A549 (cell line): ENCODE data around the gene OR52N1. TPM values are rescaled to one million over a fixed set of nuclear protein-coding genes. Genes with fewer than 3 reads are reported as not detected.

ENCODE experiments used
- ATAC-seq, 2 experiments: fragments of 200-7000 bp in 1 of 2; fragments of >200 bp in 1 of 2; cut with Nextera tagmentation in 1 of 2; cut with Tn5 transposase in 1 of 2; 3 replicates each; pipeline versions ENCODE4 v1.8.0 to v1.9.1; 2018 to 2020; ENCODE audit warnings: mild to moderate bottlenecking in 1 of 2, moderate library complexity in 1 of 2
- CTCF ChIA-PET: fragments of 300-600 bp; sonication (Branson Sonifier 250); formaldehyde crosslinking; extraction: SDS; loops from one replicate; lab custom pipeline; 2021; ENCODE audit warnings: antibody characterized with exemption, inconsistent platforms; lab: Yijun Ruan, JAX
- POLR2A ChIA-PET: fragments of 350-600 bp; formaldehyde crosslinking; extraction: SDS; loops from one replicate; lab custom pipeline; 2021; ENCODE audit warnings: antibody characterized with exemption, inconsistent platforms; lab: Yijun Ruan, JAX
- DNase-seq, 2 experiments: peaks; one replicate each; pipeline versions ENCODE4 v3.0.0 to v3.0.0-alpha.2; 2011 to 2016; ENCODE audit warnings: low read depth in 1 of 2, low spot score in 1 of 2
- FAIRE-seq: peaks from 2 replicates; lab custom pipeline; 2011; peaks lifted over from hg19 to GRCh38; lab: Jason Lieb, UNC
- H3K27ac ChIP-seq, 2 experiments: fragments of >200 bp; sonication (Bioruptor Twin); formaldehyde crosslinking; 3 replicates each; pipeline ENCODE4 v1.5.1; 2016 to 2017
- H3K4me1 ChIP-seq: fragments of >200 bp; sonication (Bioruptor Twin); formaldehyde crosslinking; 3 replicates; pipeline ENCODE4 v1.6.1; 2016
- H3K4me2 ChIP-seq: fragments of >200 bp; sonication (Bioruptor Twin); formaldehyde crosslinking; 3 replicates; pipeline ENCODE4 v1.6.1; 2016
- H3K4me3 ChIP-seq: fragments of >200 bp; sonication (Bioruptor Twin); formaldehyde crosslinking; 3 replicates; pipeline ENCODE4 v1.5.1; 2016
- H3K9me3 ChIP-seq: fragments of >200 bp; sonication (Bioruptor Twin); formaldehyde crosslinking; 3 replicates; pipeline ENCODE4 v1.6.1; 2016
- CBX8 ChIP-seq: fragments of 200-600 bp; sonication (generic); IDR thresholded peaks from 2 replicates; pipeline ENCODE4 v1.6.1; 2016
- CHD2 ChIP-seq: fragments of 150-350 bp; IDR thresholded peaks from 2 replicates; pipeline ENCODE4 v1.6.1; 2014; ENCODE audit warnings: low read length; ENCODE audit not compliant: partially characterized antibody
- EP300 ChIP-seq, 2 experiments: fragments of >200 bp; sonication (Bioruptor Twin); formaldehyde crosslinking; IDR thresholded peaks; 2 replicates in 1 of 2; 3 replicates in 1 of 2; pipeline ENCODE4 v1.6.1; 2016 to 2017
- GATA3 ChIP-seq: IDR thresholded peaks from 2 replicates; pipeline ENCODE4 v1.6.1; 2012; ENCODE audit warnings: borderline replicate concordance
- HES2 ChIP-seq: fragments of >200 bp; sonication (Bioruptor Twin); formaldehyde crosslinking; IDR thresholded peaks from 2 replicates; pipeline ENCODE4 v1.6.1; 2016
- HEYL ChIP-seq: fragments of 250-450 bp; sonication (Bioruptor Pico); IDR thresholded peaks from 2 replicates; pipeline ENCODE4 v1.8.0; 2021; ENCODE audit warnings: mild to moderate bottlenecking, moderate library complexity
- HOXB13 ChIP-seq: fragments of 250-450 bp; sonication (Bioruptor Pico); IDR thresholded peaks from 2 replicates; pipeline ENCODE4 v1.5.0; 2020; ENCODE audit warnings: low read depth, mild to moderate bottlenecking, moderate library complexity
- JUN ChIP-seq, 2 experiments: fragments of >200 bp; sonication (Bioruptor Twin); formaldehyde crosslinking; IDR thresholded peaks; 2 replicates in 1 of 2; 3 replicates in 1 of 2; pipeline ENCODE4 v1.6.1; 2016 to 2017
- JUNB ChIP-seq: fragments of >200 bp; sonication (Bioruptor Twin); formaldehyde crosslinking; IDR thresholded peaks from 2 replicates; pipeline ENCODE4 v1.6.1; 2016
- KDM1A ChIP-seq: fragments of 200-600 bp; sonication (generic); IDR thresholded peaks from 2 replicates; pipeline ENCODE4 v1.6.1; 2016; ENCODE audit warnings: low read depth, mild to moderate bottlenecking
- KDM5A ChIP-seq: fragments of 200-600 bp; sonication (generic); IDR thresholded peaks from 2 replicates; pipeline ENCODE4 v1.6.1; 2016; ENCODE audit warnings: antibody characterized with exemption, mild to moderate bottlenecking
- NFE2L2 ChIP-seq: fragments of 150-350 bp; conservative IDR thresholded peaks from 2 replicates; pipeline ENCODE4 v1.6.1; 2014; ENCODE audit warnings: low read length
- NPAS2 ChIP-seq: fragments of 250-450 bp; sonication (Bioruptor Pico); IDR thresholded peaks from 2 replicates; pipeline ENCODE4 v1.8.0; 2022; ENCODE audit warnings: mild to moderate bottlenecking, moderate library complexity, borderline replicate concordance
- NR3C1 ChIP-seq: fragments of >200 bp; sonication (Bioruptor Twin); formaldehyde crosslinking; IDR thresholded peaks from 3 replicates; pipeline ENCODE4 v1.6.1; 2017
- PHF8 ChIP-seq: fragments of 200-600 bp; sonication (generic); IDR thresholded peaks from 2 replicates; pipeline ENCODE4 v1.6.1; 2016; ENCODE audit warnings: low read depth, mild to moderate bottlenecking, antibody characterized with exemption, moderate library complexity, borderline replicate concordance
- POLR2AphosphoS2 ChIP-seq: conservative IDR thresholded peaks from 2 replicates; pipeline ENCODE4 v1.6.1; 2012; ENCODE audit warnings: low read length, improper control_type of control experiment, inconsistent platforms
- RAD21 ChIP-seq, 2 experiments: fragments of >200 bp in 1 of 2; sonication (Bioruptor Twin) in 1 of 2; formaldehyde crosslinking in 1 of 2; IDR thresholded peaks in 1 of 2; conservative IDR thresholded peaks in 1 of 2; 2 replicates in 1 of 2; 3 replicates in 1 of 2; pipeline ENCODE4 v1.6.1; 2012 to 2018; ENCODE audit warnings: inconsistent platforms in 1 of 2
- RCOR1 ChIP-seq: fragments of 150-350 bp; IDR thresholded peaks from 2 replicates; pipeline ENCODE4 v1.6.1; 2014; ENCODE audit warnings: antibody characterized with exemption, low read length, low read depth
- RNF2 ChIP-seq: fragments of 200-600 bp; sonication (generic); IDR thresholded peaks from 2 replicates; pipeline ENCODE4 v1.6.1; 2016; ENCODE audit warnings: low read depth, mild to moderate bottlenecking, antibody characterized with exemption, moderate library complexity, borderline replicate concordance
- SREBF2 ChIP-seq: fragments of 450-650 bp; IDR thresholded peaks from 2 replicates; pipeline ENCODE4 v1.6.1; 2014; ENCODE audit warnings: mild to moderate bottlenecking, moderate library complexity
- TP53 ChIP-seq: fragments of 250-450 bp; sonication (Bioruptor Pico); IDR thresholded peaks from 2 replicates; pipeline ENCODE4 v1.5.0; 2021; ENCODE audit warnings: mild to moderate bottlenecking, moderate library complexity
- ZC3H11A ChIP-seq: fragments of 450-650 bp; IDR thresholded peaks from 2 replicates; pipeline ENCODE4 v1.6.1; 2014; ENCODE audit warnings: antibody characterized with exemption, mild to moderate bottlenecking
- WGBS: methylation state at CpG from one replicate; pipeline ENCODE4 v1.1.6; 2017; ENCODE audit errors: missing lambda C conversion rate; 5-methylcytosine and 5-hydroxymethylcytosine counted together
- polyA plus RNA-seq, 4 experiments: library from polyadenylated mRNA; depleted of rRNA in 3 of 4; stranded (reverse); fragments of >200 nt; fragmentation: RNase III in 1 of 4; extraction: RNeasy Plus Mini Kit Qiagen cat#74134 plus additional on column Dnase treatment in 1 of 4; gene quantifications; 2 replicates in 3 of 4; 3 replicates in 1 of 4; pipeline ENCODE4 v1.2.3, GENCODE V29; 2011 to 2017
- TF ChIP-seq, protein P1 (sequence below): fragments of 250-450 bp; sonication (Bioruptor Pico); IDR thresholded peaks from 2 replicates; pipeline ENCODE4 v1.5.0; 2021; ENCODE audit warnings: mild to moderate bottlenecking, moderate library complexity, borderline replicate concordance
- TF ChIP-seq, protein P2 (sequence below): fragments of 250-450 bp; sonication (Bioruptor Pico); IDR thresholded peaks from 2 replicates; pipeline ENCODE4 v1.5.0; 2020; ENCODE audit warnings: low read depth, mild to moderate bottlenecking, moderate library complexity
- TF ChIP-seq, protein P3 (sequence below): fragments of >200 bp; sonication (Bioruptor Twin); formaldehyde crosslinking; IDR thresholded peaks from 3 replicates; pipeline ENCODE4 v1.5.1; 2016
- TF ChIP-seq, protein P4 (sequence below): fragments of >200 bp; sonication (Bioruptor Twin); formaldehyde crosslinking; IDR thresholded peaks from 3 replicates; pipeline ENCODE4 v1.6.1; 2016
- TF ChIP-seq, protein P5 (sequence below): IDR thresholded peaks from 2 replicates; pipeline ENCODE4 v1.6.1; 2012; ENCODE audit warnings: low read depth, borderline replicate concordance

The OR52N1 gene
- polyA plus RNA-seq, 2 of the 4 experiments (the other 2 are of a cell fraction) = not detected

- no peak overlapping the region for H3K4me3 ChIP-seq
- 31% methylated on average over 4 of the region's 5 CpGs for WGBS
- no peak for FAIRE-seq
- no peaks in the 10 kb centered on the region for H3K4me1 ChIP-seq
- ATAC-seq = no peak
- H3K27ac ChIP-seq = no peak overlapping the region
- ChIA-PET POLR2A (no interaction called here), CTCF (interaction anchor here (0.5 kb wide), 1 partner anchor 602 kb away, joined by 4 read pairs; no protein-coding TSS in a partner anchor)
- TF ChIP-seq, protein P1, sequence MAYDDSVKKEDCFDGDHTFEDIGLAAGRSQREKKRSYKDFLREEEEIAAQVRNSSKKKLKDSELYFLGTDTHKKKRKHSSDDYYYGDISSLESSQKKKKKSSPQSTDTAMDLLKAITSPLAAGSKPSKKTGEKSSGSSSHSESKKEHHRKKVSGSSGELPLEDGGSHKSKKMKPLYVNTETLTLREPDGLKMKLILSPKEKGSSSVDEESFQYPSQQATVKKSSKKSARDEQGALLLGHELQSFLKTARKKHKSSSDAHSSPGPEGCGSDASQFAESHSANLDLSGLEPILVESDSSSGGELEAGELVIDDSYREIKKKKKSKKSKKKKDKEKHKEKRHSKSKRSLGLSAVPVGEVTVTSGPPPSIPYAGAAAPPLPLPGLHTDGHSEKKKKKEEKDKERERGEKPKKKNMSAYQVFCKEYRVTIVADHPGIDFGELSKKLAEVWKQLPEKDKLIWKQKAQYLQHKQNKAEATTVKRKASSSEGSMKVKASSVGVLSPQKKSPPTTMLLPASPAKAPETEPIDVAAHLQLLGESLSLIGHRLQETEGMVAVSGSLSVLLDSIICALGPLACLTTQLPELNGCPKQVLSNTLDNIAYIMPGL (CRISPR knock-in tag) = no peak
- TF ChIP-seq, protein P2, sequence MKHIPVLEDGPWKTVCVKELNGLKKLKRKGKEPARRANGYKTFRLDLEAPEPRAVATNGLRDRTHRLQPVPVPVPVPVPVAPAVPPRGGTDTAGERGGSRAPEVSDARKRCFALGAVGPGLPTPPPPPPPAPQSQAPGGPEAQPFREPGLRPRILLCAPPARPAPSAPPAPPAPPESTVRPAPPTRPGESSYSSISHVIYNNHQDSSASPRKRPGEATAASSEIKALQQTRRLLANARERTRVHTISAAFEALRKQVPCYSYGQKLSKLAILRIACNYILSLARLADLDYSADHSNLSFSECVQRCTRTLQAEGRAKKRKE (CRISPR knock-in tag) = no peak
- no peak for TF ChIP-seq RAD21 (conservative IDR thresholded peaks at IDR 0.05 in 1 of 2, IDR thresholded peaks at IDR 0.05 in 1 of 2)
- no peak for TF ChIP-seq NPAS2 (CRISPR knock-in tag)
- no peak for TF ChIP-seq TP53 (CRISPR knock-in tag)
- TF ChIP-seq RCOR1 = no peak
- TF ChIP-seq PHF8 = no peak
- TF ChIP-seq POLR2AphosphoS2 = no peak
- TF ChIP-seq JUN (IDR thresholded peaks at IDR 0.05) = no peak
- no peak for TF ChIP-seq EP300 (IDR thresholded peaks at IDR 0.05)
- no peak for TF ChIP-seq NR3C1
- TF ChIP-seq, protein P3, sequence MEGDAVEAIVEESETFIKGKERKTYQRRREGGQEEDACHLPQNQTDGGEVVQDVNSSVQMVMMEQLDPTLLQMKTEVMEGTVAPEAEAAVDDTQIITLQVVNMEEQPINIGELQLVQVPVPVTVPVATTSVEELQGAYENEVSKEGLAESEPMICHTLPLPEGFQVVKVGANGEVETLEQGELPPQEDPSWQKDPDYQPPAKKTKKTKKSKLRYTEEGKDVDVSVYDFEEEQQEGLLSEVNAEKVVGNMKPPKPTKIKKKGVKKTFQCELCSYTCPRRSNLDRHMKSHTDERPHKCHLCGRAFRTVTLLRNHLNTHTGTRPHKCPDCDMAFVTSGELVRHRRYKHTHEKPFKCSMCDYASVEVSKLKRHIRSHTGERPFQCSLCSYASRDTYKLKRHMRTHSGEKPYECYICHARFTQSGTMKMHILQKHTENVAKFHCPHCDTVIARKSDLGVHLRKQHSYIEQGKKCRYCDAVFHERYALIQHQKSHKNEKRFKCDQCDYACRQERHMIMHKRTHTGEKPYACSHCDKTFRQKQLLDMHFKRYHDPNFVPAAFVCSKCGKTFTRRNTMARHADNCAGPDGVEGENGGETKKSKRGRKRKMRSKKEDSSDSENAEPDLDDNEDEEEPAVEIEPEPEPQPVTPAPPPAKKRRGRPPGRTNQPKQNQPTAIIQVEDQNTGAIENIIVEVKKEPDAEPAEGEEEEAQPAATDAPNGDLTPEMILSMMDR = no peak
- TF ChIP-seq JUNB = no peak
- TF ChIP-seq ZC3H11A = no peak
- TF ChIP-seq SREBF2 = no peak
- H3K4me2 ChIP-seq = no peak overlapping the region
- no peaks in the 10 kb centered on the region for H3K9me3 ChIP-seq
- DNase-seq = no peak
These were observed 12.9 kb upstream of the OR52N1 start for GRCh38 chr11:5803982-5804381.

DNA sequence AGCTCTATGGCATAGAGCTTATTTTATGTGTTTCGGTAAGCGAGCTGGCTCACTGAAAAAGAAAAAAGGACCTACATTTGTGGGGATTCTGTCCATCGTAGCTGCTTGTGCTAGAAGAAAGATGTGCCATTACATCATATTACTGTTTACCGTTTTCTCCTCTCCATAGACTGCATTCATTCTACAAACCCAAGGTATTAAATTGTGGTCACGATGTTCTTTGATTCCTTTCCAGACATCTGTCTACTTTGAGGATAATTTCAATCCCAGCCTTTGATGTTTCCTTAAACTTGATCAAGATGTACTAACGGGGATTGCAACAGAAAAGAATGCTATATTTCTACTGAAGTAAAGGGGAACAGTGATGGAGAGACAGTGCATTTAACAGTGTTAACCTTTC is 5.5 kb upstream of the OR52N1 start:
- TF ChIP-seq HOXB13 (CRISPR knock-in tag) = no peak
- TF ChIP-seq EP300 (IDR thresholded peaks at IDR 0.05) = no peak
- TF ChIP-seq CHD2 = no peak
- TF ChIP-seq KDM1A = no peak
- no peak for TF ChIP-seq KDM5A
- no peak for TF ChIP-seq NFE2L2
- no peak for TF ChIP-seq HEYL (CRISPR knock-in tag)
- no peak for TF ChIP-seq RNF2
- TF ChIP-seq, protein P4, sequence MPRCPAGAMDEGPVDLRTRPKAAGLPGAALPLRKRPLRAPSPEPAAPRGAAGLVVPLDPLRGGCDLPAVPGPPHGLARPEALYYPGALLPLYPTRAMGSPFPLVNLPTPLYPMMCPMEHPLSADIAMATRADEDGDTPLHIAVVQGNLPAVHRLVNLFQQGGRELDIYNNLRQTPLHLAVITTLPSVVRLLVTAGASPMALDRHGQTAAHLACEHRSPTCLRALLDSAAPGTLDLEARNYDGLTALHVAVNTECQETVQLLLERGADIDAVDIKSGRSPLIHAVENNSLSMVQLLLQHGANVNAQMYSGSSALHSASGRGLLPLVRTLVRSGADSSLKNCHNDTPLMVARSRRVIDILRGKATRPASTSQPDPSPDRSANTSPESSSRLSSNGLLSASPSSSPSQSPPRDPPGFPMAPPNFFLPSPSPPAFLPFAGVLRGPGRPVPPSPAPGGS = no peak
- no peak for TF ChIP-seq TP53 (CRISPR knock-in tag)
- no peak for TF ChIP-seq CBX8
- no peak for TF ChIP-seq GATA3
- TF ChIP-seq, protein P5, sequence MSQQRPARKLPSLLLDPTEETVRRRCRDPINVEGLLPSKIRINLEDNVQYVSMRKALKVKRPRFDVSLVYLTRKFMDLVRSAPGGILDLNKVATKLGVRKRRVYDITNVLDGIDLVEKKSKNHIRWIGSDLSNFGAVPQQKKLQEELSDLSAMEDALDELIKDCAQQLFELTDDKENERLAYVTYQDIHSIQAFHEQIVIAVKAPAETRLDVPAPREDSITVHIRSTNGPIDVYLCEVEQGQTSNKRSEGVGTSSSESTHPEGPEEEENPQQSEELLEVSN = no peak
- TF ChIP-seq HES2 = no peak
- TF ChIP-seq, protein P1 (CRISPR knock-in tag) = no peak
- Histone ChIP-seq H3K27ac (no peak overlapping the region), H3K4me3 (no peak overlapping the region), H3K4me2 (no peak overlapping the region), H3K9me3 (no peaks in the 10 kb centered on the region), H3K4me1 (no peaks in the 10 kb centered on the region)
- FAIRE-seq (no peak), ATAC-seq (no peak), DNase-seq (no peak)
- ChIA-PET CTCF (interaction anchor here (0.6 to 1.0 kb wide), 2 partner anchors 11 to 150 kb away, joined by 3 to 8 read pairs; no protein-coding TSS in a partner anchor), POLR2A (no interaction called here)
- WGBS = 7% methylated on average over 6 of the region's 6 CpGs
